HL-60 (cell line): ENCODE results near the gene PHLPP1.

ENCODE experiments used
- DNase-seq, 2 experiments: peaks; one replicate each; pipeline ENCODE4 v3.0.0-alpha.2; 2010 to 2020; ENCODE audit warnings: low read depth in 1 of 2, low spot score in 1 of 2
- H3K27ac ChIP-seq: fragments of 250-450 bp; sonication (Bioruptor Pico); replicated peaks from 2 replicates; pipeline ENCODE4 v1.5.1; 2020; ENCODE audit warnings: mild to moderate bottlenecking, moderate library complexity
- H3K27me3 ChIP-seq: fragments of 250-450 bp; sonication (Bioruptor Pico); 2 replicates; pipeline ENCODE4 v1.5.1; 2021; ENCODE audit warnings: mild to moderate bottlenecking, moderate library complexity; ENCODE audit not compliant: insufficient read depth, poor library complexity, severe bottlenecking
- H3K4me3 ChIP-seq: replicated peaks from 2 replicates; pipeline ENCODE4 v1.5.1; 2011; ENCODE audit warnings: mild to moderate bottlenecking, control low read depth, low read length; ENCODE audit not compliant: insufficient read depth
- GABPA ChIP-seq: IDR thresholded peaks from 2 replicates; pipeline ENCODE4 v1.6.1; 2012; ENCODE audit warnings: low read depth
- POLR2AphosphoS5 ChIP-seq: IDR thresholded peaks from 2 replicates; pipeline ENCODE4 v1.6.1; 2012; ENCODE audit warnings: low read depth
- SPI1 ChIP-seq: IDR thresholded peaks from 2 replicates; pipeline ENCODE4 v1.6.1; 2012; ENCODE audit warnings: low read depth, mild to moderate bottlenecking, borderline replicate concordance
- TF ChIP-seq, protein P1 (sequence below): IDR thresholded peaks from one replicate; pipeline ENCODE4 v1.5.1; 2011; ENCODE audit warnings: low read length, control low read depth, inconsistent platforms; ENCODE audit not compliant: insufficient read depth
- TF ChIP-seq, protein P2 (sequence below): IDR thresholded peaks from 2 replicates; pipeline ENCODE4 v1.6.1; 2012; ENCODE audit warnings: low read depth; ENCODE audit not compliant: insufficient replicate concordance

Gene PHLPP1

DNA sequence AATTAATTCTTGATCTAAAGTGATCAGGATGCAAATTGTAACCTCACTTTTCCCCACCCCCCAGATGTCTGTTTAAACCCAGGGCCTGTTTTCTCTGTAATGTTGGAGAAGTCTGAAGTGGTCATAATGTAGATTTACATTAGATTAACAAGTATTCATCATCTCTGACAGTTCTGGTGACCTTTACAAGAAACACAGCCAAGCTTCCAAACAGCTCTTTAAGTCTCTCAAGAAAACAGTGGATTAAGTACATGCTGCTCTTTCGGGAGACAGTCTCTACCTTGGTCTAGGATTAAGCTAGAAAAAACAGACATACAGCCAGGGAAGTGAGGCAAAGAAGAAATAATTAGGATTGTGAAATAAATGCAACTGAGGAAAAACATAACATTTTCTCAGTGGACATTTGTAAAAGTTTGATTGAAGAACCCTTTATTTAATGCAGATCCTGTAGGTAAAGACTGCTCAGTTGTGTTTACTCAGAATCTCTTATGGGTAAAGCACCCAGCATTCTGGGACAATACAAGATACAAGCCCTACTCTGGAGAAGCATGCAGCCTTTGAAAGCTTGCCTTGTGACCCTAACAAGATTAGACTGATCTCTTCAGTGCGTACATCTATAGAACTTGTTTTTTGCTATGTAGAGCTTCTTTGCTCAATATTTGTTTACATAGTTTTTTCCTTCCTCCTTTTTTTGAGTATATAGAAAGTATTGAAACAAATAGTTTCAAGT, 203.9 kb downstream of the PHLPP1 start:
- Histone ChIP-seq H3K4me3 (no peak overlapping the region), H3K27ac (no peak overlapping the region; the same call in 1 of the 2 replicates), H3K27me3 (no peaks in the 10 kb centered on the region)
- no peak for DNase-seq
- TF ChIP-seq, protein P1, sequence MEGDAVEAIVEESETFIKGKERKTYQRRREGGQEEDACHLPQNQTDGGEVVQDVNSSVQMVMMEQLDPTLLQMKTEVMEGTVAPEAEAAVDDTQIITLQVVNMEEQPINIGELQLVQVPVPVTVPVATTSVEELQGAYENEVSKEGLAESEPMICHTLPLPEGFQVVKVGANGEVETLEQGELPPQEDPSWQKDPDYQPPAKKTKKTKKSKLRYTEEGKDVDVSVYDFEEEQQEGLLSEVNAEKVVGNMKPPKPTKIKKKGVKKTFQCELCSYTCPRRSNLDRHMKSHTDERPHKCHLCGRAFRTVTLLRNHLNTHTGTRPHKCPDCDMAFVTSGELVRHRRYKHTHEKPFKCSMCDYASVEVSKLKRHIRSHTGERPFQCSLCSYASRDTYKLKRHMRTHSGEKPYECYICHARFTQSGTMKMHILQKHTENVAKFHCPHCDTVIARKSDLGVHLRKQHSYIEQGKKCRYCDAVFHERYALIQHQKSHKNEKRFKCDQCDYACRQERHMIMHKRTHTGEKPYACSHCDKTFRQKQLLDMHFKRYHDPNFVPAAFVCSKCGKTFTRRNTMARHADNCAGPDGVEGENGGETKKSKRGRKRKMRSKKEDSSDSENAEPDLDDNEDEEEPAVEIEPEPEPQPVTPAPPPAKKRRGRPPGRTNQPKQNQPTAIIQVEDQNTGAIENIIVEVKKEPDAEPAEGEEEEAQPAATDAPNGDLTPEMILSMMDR = no peak
- no peak for TF ChIP-seq POLR2AphosphoS5
- TF ChIP-seq SPI1 = no peak
- no peak for TF ChIP-seq GABPA
- TF ChIP-seq, protein P2, sequence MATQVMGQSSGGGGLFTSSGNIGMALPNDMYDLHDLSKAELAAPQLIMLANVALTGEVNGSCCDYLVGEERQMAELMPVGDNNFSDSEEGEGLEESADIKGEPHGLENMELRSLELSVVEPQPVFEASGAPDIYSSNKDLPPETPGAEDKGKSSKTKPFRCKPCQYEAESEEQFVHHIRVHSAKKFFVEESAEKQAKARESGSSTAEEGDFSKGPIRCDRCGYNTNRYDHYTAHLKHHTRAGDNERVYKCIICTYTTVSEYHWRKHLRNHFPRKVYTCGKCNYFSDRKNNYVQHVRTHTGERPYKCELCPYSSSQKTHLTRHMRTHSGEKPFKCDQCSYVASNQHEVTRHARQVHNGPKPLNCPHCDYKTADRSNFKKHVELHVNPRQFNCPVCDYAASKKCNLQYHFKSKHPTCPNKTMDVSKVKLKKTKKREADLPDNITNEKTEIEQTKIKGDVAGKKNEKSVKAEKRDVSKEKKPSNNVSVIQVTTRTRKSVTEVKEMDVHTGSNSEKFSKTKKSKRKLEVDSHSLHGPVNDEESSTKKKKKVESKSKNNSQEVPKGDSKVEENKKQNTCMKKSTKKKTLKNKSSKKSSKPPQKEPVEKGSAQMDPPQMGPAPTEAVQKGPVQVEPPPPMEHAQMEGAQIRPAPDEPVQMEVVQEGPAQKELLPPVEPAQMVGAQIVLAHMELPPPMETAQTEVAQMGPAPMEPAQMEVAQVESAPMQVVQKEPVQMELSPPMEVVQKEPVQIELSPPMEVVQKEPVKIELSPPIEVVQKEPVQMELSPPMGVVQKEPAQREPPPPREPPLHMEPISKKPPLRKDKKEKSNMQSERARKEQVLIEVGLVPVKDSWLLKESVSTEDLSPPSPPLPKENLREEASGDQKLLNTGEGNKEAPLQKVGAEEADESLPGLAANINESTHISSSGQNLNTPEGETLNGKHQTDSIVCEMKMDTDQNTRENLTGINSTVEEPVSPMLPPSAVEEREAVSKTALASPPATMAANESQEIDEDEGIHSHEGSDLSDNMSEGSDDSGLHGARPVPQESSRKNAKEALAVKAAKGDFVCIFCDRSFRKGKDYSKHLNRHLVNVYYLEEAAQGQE = no peak

DNA sequence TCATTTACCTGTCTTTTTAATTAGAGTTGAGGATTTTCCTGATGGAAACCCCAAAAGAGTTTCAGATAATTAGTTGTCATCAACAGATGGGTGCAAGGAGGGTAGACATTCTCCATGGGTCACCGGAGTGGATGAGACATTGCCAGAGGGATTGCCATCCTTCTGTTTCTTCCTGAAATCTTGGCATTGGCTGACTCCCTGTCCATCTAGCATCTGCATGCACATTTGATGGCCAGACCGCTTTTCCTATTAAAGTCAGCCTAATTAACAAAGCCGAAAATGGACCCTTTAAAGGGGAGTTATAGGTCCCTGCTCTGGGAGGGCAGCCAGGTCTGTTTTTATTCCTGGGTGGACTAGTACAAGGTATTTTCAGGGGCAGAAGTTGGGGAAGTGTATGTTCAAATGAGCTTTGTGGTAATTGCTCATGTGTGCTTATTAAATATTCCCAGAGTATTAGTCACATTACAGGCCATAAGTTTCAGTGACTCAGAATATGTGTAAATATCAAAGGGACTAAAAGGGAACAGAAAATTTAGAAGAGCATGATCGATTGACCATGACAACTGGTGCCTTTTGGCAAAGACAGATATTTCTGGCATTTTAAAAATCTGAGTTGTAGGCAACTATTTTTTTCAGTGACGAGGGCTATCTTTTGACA, 209.8 kb downstream of the PHLPP1 start:
- TF ChIP-seq GABPA (no peak), POLR2AphosphoS5 (no peak), SPI1 (no peak)
- TF ChIP-seq, protein P2 = no peak
- TF ChIP-seq, protein P1 = no peak
- no peak overlapping the region for H3K4me3 ChIP-seq
- H3K27ac ChIP-seq = no peak overlapping the region
- DNase-seq = no peak
- no peaks in the 10 kb centered on the region for H3K27me3 ChIP-seq

DNA sequence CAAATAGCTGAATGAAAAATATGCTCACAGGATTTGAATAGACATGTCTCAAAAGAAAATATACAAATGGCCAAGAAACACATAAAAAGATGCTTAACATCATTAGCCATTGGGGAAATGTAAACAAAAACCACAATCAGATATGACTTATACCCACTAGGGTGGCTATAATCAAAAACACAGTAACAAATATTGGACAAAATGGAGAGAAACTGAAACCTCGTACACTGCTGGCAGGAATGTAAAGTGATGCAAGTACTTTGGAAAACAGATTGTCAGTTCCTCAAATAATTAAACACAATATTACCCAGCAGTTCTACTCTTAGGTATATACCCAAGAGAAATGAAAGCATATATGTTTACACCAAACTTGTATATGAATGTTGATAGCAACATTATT, 213.0 kb downstream of the PHLPP1 start:
- TF ChIP-seq, protein P2 = no peak
- Histone ChIP-seq H3K27me3 (no peaks in the 10 kb centered on the region), H3K27ac (no peak overlapping the region), H3K4me3 (no peak overlapping the region)
- DNase-seq = no peak
